ENCODE results near the gene DNAJC28. TPM values are rescaled to one million over a fixed set of nuclear protein-coding genes. Genes with fewer than 3 reads are reported as not detected.
"Not testable (repeated sequence)": the region's sequence is repeated elsewhere in the genome, so short reads cannot be mapped to it uniquely, and the experiment has no call there.

DNAJC28 gene
- total RNA-seq, 1 experiment from 2014 or later = 1.6 TPM

DNA sequence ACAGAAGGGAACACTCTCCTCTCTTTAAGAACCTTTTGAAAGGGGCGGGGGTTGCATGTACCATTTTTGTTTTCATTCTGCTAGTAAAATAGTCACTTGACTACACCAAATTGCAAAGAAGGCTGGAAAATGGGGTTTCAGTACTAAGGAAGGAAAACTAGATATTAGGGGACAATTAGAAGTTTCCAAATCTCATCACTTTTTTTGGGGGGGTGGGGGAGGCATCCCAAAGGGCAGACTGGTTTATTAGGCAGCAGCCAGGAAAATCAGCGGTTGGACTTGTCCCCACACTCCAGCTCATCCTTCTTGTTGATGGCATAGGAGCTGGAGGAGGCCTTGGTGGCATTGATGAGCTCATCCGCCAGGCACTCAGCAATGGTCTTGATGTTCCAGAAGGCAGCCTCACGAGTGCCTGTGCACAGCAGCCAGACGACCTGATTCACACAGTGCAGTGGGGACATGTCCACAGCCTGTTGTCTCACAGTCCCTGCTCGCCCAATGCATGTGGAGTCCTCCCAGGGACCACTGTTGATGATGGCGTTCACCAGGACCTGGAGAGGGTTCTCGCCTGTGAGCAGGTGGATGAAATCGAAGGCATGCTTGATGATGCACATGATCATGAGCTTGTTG is 10.1 kb downstream of the DNAJC28 start:
- no peak for DNase-seq (ENCODE audit: low spot score)

DNA sequence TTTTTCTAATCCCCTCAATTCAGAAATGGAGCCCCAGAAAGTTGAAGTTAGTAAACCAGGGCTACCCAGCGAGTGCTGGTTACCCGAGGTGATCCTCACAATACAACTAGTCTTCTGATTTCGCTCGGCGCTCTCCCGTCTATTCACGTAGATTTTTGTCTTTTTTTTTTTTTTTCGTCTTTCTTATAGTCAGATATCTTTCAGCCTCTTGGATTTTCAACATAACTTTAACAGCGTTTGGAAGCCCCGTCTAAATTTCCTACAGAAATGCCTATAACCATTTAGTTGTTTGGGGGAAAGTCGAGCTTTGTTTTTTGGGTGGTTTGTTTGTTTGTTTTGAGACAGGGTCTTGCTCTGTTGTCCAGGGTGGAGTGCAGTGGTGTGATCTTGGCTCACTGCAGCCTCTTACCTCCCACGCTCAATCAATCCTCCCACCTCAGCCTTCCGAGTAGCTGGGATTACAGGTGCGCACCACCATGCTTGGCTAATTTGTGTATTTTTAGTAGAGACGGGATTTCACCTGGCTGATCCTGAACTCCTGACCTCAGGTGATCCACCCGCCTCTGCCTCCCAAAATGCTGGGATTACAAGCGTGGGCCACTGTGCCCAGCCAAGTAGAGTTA is 10.9 kb downstream of the DNAJC28 start:
- no peak for DNase-seq (ENCODE audit: low spot score)

DNA sequence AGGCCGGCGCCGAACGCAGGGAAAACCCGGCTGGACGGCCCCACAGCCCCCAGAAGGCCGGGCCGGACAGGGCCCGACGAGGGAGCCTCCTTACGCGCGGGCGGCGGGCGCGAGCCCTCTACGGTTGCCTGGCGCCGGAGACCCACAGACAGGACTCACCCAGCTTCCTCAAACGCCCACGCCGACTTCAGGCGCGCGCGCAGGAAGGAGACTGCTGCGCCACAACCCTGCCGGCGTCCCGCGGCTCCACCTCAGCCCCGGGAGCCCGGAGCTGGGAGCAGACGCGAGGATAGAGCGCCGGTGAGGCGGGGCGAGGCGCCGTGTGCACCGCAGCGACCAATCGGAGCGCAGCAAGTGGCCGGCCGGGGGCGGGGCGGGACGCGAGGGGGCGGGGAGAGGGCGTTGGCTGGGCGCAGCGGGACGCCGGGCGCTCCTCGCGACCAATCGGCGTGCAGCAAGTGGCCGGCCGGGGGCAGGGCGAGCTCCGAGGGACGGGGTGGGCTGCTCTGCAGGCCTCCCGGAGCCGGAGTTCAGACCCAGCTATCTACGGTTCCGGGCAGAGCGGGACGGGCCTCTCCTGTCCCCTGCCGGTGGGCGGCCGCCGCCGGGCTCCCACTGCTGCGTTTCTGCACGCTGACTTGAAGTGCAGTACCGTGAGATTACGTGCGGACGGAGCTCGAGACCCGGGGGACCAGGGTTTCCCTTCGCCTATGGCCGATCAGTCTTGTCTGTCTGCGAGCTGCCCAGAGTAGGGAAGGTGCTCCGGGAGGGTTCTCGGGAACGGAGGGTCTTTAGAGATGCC is 11.6 kb downstream of the DNAJC28 start, which contains the start of gene TMEM50B:
Gene TMEM50B, minus strand, starts transcription at position 296 of the 802 bp plus-strand sequence. CDS start 11,089 bp downstream, outside the sequence.
- DNase-seq (ENCODE audit: low spot score) = peak; percentile 87

DNA sequence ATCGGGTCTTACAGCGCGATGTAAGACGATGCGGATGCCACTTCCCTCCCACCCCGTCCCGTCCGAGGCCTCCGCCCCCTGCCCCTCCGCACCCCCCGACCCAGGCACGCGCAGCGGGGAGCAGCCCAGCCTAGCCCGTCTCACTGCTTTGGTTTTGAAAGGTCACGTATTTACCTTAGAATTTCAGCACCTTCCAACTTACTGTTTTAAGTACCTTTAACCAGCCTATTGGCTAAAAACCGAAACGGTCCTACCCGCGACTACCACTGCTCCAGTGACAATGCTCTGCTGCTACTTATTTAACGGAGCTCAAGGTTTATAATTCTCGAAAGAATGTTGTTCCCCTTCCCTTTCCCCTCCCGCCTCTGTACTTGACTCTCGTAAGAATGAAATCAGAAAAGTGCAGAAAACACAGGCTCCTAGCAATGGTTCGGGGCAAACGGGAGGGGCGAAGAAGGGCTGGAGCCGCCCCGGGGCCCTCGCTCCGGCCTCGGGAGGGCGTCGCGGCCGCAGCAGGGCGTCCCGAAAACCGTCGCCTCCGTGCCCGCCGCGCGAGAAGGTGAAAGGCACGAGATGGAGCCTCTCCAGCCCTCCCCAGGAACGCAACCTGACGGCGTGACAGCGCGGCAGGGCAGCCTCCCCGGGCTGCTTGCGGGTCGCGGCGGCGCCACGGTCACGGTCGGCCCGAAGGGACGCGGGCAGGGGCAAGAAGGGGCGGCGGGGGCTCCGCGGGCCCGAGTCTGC is 12.4 kb downstream of the DNAJC28 start:
- DNase-seq (ENCODE audit: low spot score) = peak; percentile 14

DNA sequence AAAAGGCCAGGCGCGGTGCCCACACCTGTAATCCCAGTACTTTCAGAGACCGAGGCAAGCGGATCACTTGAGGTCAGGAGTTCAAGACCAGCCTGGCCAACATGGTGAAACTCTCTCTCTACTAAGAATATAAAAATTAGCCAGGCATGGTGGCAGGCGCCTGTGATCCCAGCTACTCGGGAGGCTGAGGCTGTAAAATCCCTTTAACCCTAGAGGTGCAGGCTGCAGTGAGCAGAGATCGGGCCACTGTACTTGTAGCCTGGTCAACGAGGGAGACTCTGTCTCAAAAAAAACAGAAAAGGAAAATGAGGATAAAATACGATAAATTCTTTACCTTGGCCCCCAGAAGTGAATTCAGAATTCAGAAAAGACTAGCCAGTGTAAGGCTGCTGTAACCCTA is 13.3 kb downstream of the DNAJC28 start:
- no peak for DNase-seq (ENCODE audit: low spot score)

DNA sequence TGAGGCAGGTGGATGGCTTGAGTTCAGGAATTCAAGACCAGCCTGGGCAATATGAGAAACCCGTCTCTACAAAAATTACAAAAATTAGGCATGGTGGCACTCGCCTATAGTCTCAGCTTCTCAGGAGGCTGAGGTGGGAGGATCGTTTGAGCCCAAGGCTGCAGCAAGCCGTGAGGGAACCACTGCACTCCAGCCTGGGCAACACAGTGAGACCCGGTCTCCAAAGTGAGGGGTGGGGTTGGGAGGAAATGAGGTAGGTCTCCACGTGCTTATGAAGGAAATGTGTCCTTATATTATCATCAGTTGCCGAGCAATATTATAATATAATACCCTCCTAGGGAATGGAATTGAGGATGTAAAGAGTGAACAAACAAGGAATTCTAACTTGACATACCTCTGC is 14.4 kb downstream of the DNAJC28 start:
- no peak for DNase-seq (ENCODE audit: low spot score)

DNA sequence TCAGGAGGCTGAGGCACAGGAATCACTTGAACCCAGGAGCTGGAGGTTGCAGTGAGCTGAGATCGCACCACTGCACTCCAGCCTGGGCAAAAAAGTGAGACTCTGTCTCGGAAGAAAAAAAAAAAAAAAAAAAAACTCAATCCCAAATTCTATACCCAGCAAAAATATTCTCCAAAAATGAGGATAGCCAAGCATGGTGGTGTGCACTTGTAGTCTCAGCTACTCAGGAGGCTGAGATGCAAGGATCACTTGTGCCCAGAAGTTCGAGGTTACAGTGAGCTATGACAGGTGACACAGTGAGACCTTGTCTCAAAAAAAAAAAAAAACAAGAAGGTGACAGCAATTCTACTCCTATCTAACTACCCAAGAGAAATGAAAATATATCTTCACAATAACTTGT is 18.2 kb downstream of the DNAJC28 start:
- DNase-seq (ENCODE audit: low spot score) = no peak

DNA sequence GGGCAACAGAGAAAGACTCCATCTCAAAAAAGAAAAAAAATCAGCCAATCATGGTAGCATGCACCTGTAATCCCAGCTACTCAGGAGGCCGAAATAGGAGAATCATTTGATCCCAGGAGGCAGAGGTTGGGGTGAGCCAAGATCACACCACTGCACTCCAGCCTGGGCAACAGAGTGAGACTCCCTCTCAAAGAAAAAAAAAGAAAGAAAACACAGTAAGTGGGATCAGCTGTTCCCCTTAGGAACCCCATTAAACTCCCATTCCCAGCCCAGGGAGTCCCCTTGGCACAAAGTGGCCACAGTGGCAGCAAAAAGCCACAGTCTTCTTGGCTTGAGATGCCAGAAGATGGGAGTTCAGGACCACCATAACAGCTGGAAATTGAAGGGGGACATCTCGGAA is 20.8 kb downstream of the DNAJC28 start:
- DNase-seq (ENCODE audit: low spot score) = no peak

DNA sequence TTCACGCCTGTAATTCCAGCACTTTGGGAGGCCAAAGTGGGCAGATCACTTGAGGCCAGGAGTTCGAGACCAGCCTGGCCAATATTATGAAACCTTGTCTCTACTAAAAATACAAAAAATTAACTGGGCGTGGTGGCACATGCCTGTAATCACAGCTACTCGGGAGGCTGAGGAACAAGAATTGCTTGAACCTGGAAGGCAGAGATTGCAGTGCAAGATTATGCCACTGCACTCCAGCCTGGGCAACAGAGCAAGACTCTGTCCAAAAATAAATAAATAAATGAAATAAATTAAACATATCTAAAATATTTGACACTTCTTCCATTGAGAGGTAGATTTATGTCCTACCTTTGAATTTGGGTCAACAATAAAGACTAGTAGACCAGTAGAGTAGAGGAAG is 22.3 kb downstream of the DNAJC28 start:
- DNase-seq (ENCODE audit: low spot score) = not testable (repeated sequence)

DNA sequence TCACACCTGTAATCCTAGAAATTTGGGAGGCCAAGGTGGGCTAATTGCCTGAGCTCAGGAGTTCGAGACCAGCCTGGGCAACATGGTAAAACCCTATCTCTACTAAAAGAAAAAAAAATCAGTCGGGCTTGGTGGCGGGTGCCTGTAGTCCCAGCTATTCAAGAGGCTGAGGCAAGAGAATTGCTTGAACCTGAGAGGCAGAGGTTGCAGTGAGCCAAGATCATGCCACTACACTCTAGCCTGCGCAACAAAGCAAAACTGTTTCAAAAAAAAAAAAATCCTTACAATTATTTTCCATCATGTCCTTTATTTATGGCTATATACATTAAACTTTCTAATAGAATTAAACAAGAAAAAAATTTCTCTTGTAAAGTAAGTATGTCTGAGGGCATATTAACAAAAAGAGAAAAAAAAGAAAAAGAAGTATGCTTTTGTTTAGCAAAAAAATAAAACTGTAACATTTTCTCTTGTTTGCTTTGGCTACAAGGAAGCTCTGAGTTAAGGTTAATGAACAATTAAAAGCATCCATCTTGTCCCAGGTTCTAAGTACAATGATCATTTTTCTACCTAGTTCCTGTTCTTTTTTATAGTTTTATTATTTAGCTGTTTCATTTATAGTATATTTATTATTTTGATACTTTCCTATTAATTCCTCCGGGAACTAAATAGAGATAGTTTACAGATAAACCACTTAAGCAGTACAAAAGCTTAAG is 29.8 kb downstream of the DNAJC28 start:
- DNase-seq (ENCODE audit: low spot score) = no peak

DNA sequence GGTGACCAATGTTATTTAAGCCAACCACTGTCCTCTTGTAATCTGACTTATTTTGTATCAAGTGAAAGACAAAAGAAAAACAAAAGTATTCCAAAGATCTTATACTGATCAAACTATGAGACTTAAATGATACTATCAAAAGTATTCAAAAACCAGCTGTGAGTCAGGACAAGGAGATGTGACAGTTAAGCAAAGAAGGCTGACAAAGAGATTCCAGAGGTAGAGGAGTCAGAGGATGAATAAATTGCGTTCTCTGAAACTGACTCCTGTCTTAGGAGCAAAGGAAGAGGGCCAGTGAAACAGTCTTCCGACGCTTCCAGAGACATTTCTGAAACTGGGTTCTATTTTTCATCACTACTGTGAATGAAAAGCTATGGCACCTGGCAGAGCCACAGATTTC is 32.7 kb downstream of the DNAJC28 start:
- DNase-seq (ENCODE audit: low spot score) = no peak

DNA sequence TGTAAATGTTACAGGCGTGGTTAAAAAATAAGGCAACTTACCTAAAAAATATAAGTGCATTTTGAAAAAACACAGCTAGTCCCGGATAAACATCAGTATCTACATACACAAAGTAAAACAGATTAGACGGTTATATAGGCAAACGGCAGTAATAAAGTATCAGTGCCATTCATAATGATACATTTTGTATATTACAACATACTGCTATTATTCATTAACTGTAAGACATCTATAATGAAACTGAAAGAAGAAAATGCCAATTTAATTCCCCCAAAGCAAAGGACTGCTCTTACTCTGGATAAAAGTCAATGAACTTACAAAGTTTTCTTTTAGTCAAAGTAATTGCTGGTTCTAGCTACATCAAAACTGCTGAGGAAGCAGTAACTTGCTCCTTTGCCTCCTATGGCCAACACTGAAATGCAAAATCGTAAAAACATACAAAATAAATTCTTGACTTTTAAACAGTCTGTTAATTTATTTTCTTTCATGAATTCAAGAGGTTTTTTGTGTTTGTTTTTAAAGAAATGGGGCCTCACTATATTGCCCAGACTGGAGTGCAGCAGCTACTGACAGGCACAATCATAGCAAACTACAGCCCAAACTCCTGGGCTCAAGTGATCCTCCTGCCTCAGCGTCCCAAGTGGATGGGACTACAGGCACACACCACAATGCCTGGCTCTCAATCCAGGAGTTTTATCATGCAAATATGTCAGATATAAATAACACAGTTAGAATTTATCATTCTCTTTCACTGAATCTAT is 35.6 kb downstream of the DNAJC28 start:
- DNase-seq (ENCODE audit: low spot score) = no peak

DNA sequence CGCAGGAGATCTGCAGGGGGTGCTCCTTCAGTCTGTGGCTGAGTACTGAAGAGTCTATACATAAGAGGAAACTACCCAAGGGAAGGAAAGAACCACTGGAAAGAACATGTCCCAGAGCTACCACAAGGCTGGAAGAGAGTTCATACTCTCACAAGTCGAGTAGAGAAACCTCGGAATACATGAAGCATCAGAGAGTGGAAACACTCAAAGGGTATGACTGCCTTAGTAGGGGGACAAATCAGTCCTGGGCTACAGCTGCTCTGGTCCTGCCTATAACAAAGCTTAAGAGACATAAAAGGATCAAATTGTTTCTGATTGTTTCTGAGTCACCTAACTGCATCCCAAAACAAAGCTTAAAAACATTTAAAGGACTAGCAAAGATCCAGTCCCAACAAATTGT is 39.2 kb downstream of the DNAJC28 start:
- DNase-seq (ENCODE audit: low spot score) = no peak

DNA sequence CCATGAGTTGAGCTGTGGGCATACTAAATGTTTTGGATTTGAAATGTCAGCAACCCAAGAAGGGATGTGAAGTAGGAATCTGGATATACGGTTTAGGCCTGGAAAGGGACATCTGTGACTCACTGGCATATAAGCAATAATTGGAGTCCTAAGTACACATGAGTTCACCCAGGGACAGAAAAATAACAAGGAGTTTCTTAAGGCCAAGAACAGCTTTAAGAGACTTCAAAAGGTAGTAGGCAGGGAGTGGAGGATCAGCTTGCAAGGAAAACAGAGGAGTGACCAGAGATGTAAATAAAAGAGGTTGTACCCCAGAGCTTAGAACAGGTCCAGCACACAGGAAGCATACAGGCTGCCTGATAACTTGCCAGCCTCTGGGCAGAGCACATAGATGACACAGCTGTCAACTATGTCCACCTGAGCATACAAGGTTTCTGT is 39.9 kb downstream of the DNAJC28 start:
- DNase-seq (ENCODE audit: low spot score) = peak; percentile 26

DNA sequence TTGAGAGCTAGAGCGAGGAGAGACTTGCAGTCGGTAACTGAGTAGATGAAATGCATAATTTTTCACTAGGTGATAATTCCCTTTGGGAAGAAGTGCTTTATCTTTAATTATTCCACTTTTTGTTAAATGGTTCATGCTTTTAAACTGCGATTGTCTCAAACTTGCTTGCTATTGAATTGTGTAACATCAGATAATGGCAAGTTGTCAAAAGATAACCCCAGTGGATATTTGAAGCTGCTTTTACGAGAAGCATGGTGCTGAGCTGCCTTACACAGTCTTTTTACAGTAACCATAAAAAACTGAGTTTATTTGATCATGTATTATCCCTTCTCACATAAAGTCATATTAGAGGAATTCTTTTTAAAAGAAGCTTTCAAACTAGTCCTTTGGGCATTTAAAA is 41.9 kb downstream of the DNAJC28 start:
- no peak for DNase-seq (ENCODE audit: low spot score)

DNA sequence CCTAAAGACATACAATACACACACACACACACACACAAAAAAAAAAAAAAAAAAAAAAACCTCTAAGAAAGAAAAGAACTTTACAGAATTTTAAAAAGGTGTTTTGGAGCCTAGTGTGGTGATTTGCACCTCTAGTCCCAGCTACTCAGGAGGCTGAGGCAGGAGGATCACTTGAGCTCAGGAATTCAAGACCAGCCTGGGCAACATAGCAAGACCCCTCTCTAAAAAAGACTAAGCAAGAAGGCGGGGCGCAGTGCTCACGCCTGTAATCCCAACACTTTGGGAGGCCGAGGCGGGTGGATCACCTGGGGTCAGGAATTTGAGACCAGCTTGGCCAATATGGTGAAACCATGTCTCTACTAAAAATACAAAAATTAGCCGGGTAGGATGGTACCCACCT is 44.9 kb downstream of the DNAJC28 start:
- DNase-seq (ENCODE audit: low spot score) = not testable (repeated sequence)

DNA sequence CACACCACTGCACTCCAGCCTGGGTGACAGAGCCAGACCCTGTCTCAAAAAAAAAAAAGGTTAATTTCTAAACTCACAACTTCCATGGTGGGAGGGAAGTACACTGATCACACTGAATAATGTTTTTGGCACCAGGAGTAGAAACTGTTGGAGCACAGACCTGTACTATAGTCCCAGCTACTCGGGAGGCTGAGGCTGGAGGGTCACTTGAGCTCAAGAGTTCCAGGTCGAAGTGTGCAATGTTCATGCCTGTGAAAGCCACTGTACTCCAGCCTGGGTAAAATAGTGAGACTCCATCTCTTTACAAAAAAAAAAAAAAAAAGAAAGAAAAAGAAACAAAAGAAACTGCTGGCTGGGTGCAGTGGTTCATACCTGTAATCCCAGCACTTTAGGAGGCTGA is 47.0 kb downstream of the DNAJC28 start:
- no peak for DNase-seq (ENCODE audit: low spot score)

DNA sequence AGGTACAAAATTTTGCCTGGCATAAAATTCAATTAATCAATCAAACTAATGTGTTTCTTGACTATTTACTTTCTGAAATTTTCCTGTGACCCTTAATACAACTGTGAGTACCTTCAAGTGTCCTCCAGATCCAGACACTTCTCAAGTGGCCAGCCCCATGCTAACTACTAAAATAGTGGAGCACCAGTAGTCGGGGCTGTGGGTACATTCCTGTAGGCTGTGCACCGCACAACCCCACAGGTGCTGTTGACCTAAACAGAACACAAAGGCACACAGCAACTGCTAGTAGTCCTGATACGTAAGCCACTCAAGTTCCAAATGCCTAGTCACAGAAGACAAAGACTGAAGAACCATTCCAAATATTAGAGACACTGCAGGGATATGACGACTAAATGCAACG is 48.3 kb downstream of the DNAJC28 start:
- no peak for DNase-seq (ENCODE audit: low spot score)

DNA sequence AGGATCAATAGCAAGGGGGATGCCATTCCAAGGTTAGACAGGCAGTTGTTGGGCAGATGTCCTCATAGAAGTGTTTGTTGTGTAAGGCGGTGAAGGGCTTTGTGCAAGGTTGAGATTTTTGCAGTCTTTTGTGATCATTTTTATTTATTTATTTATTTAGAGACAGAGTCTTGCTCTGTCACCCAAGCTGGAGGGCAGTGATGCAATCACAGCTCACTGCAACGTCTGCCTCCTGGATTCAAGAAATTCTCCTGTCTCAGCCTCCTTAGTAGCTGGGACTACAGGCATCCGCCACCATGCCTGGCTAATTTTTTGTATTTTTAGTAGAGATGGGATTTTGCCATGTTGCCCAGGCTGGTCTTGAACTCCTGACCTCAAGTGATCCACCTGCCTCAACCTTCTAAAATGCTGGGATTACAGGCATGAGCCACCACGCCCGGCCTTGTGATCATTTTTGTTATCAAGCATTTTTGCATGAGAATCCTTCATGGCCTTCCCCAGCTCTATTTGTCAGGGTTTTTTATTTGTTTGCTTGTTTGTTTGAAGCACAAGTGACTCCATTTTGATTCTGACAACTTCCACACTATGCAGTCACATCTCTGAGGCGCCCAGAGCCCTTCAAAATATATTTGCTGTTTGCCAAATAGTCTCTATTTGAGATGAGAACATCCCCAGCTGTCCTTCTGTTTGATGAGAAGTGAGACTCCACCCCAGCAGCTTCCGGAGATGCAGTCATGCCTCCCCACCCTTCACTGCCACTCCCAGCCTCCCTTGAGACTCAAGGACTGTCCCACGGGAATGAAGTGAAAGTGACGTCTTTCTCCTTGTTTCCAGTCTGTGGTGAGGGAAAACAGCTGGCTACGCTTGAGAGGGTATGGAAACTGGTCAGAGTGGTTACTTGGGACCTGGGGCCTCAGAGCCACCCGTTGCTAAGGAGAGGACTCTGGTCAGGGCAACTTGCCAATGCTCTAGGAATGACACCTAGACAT is 49.7 kb downstream of the DNAJC28 start:
- peak; percentile 98 for DNase-seq (ENCODE audit: low spot score)

Data from A172 (cell line).